Fibroblast of lung (primary cell): ENCODE measurements around the gene CYP4F11. TPM values are rescaled to one million over a fixed set of nuclear protein-coding genes. Genes with fewer than 3 reads are reported as not detected.
"Not testable (repeated sequence)": the region's sequence is repeated elsewhere in the genome, so short reads cannot be mapped to it uniquely, and the experiment has no call there.

ENCODE experiments used
- DNase-seq, 2 donors: peaks; one replicate each; pipeline versions ENCODE4 v3.0.0 to v3.0.0-alpha.2; 2010; ENCODE audit warnings: low read depth in 2 of 2
- H2AFZ ChIP-seq: 2 replicates; pipeline ENCODE4 v1.5.1; 2012; ENCODE audit warnings: low read length, control low read depth, inconsistent platforms
- H3K27ac ChIP-seq: 2 replicates; pipeline ENCODE4 v1.5.1; 2011; ENCODE audit warnings: low read length, control low read depth; ENCODE audit not compliant: insufficient read depth
- H3K27me3 ChIP-seq: 2 replicates; pipeline ENCODE4 v1.5.1; 2011; ENCODE audit warnings: mild to moderate bottlenecking, low read length; ENCODE audit not compliant: control insufficient read depth, insufficient read depth
- H3K36me3 ChIP-seq: 2 replicates; pipeline ENCODE4 v1.5.1; 2011; ENCODE audit warnings: low read length; ENCODE audit not compliant: control insufficient read depth, insufficient read depth
- H3K4me1 ChIP-seq: 2 replicates; pipeline ENCODE4 v1.5.1; 2011; ENCODE audit warnings: low read length; ENCODE audit not compliant: control insufficient read depth, insufficient read depth; ENCODE audit errors: extremely low read depth
- H3K4me2 ChIP-seq: 2 replicates; pipeline ENCODE4 v1.5.1; 2011; ENCODE audit warnings: low read length, control low read depth; ENCODE audit not compliant: insufficient read depth; ENCODE audit errors: extremely low read depth
- H3K4me3 ChIP-seq, 4 experiments: fragments of 200-600 bp in 1 of 4; sonication (generic) in 1 of 4; replicated peaks in 1 of 4; 2 replicates each; pipeline ENCODE4 v1.5.1; 2011 to 2016; ENCODE audit warnings: low read length in 4 of 4, low read depth in 3 of 4, mild to moderate bottlenecking in 3 of 4, control low read depth in 2 of 4, inconsistent platforms in 1 of 4, mixed read lengths in 1 of 4; ENCODE audit not compliant: insufficient read depth in 1 of 4; ENCODE audit errors: control extremely low read depth in 1 of 4
- H3K79me2 ChIP-seq: 2 replicates; pipeline ENCODE4 v1.5.1; 2012; ENCODE audit warnings: mild to moderate bottlenecking, low read length, inconsistent platforms; ENCODE audit not compliant: control insufficient read depth, insufficient read depth
- H3K9ac ChIP-seq: 2 replicates; pipeline ENCODE4 v1.5.1; 2011; ENCODE audit warnings: mild to moderate bottlenecking, low read length, control low read depth; ENCODE audit not compliant: insufficient read depth
- H3K9me3 ChIP-seq: 2 replicates; pipeline ENCODE4 v1.5.1; 2012; ENCODE audit warnings: low read depth, low read length; ENCODE audit not compliant: control insufficient read depth, insufficient read depth
- H4K20me1 ChIP-seq: 2 replicates; pipeline ENCODE4 v1.5.1; 2011; ENCODE audit warnings: low read length; ENCODE audit not compliant: control insufficient read depth, insufficient read depth; ENCODE audit errors: extremely low read depth
- EZH2 ChIP-seq: IDR thresholded peaks from 2 replicates; pipeline ENCODE4 v1.5.1; 2012; ENCODE audit warnings: low read length, control low read depth, mild to moderate bottlenecking; ENCODE audit errors: missing control alignments
- polyA plus RNA-seq, 2 donors: library from polyadenylated mRNA; depleted of rRNA in 1 of 2; stranded (reverse) in 1 of 2; unstranded in 1 of 2; fragments of >200 nt; gene quantifications; 2 replicates each; pipeline ENCODE4 v1.2.1, GENCODE V29; 2011 to 2012; ENCODE audit warnings: missing spikeins in 1 of 2
- total RNA-seq: library from RNA; depleted of rRNA; stranded (reverse); fragments of >200 nt; gene quantifications from 2 replicates; pipeline ENCODE4 v1.2.1, GENCODE V29; 2014
- TF ChIP-seq, protein P1 (sequence below), 2 donors: IDR thresholded peaks in 1 of 2; conservative IDR thresholded peaks in 1 of 2; 1 replicate in 1 of 2; 2 replicates in 1 of 2; pipeline ENCODE4 v1.5.1; 2011 to 2012; ENCODE audit warnings: low read length in 2 of 2, control low read depth in 1 of 2, inconsistent platforms in 1 of 2, low read depth in 1 of 2, mild to moderate bottlenecking in 1 of 2

CYP4F11 gene
- total and polyA plus RNA-seq, 2 donors (not counting 1 experiment from before 2014, with no cell fraction given) = not detected

DNA sequence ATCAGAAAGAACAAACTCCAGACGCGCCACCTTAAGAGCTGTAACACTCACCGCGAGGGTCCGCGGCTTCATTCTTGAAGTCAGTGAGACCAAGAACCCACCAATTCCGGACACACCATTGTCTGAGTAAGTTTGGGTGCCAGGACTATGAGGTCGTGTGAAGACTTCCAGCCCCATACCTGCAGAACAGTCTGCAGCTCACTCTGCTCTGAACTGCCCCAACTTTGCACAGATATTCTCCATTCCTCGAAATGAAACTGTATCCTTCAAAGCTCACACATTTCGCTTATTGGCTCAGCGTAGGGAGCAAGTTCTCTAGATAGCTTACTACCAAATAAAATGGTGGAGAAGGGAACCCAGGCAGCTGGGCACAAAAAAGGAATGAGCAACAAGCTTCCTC lies 33.8 kb downstream of the CYP4F11 start:
- no peak overlapping the region for H2AFZ ChIP-seq
- H4K20me1 ChIP-seq = no peaks in the 10 kb centered on the region
- TF ChIP-seq, protein P1, sequence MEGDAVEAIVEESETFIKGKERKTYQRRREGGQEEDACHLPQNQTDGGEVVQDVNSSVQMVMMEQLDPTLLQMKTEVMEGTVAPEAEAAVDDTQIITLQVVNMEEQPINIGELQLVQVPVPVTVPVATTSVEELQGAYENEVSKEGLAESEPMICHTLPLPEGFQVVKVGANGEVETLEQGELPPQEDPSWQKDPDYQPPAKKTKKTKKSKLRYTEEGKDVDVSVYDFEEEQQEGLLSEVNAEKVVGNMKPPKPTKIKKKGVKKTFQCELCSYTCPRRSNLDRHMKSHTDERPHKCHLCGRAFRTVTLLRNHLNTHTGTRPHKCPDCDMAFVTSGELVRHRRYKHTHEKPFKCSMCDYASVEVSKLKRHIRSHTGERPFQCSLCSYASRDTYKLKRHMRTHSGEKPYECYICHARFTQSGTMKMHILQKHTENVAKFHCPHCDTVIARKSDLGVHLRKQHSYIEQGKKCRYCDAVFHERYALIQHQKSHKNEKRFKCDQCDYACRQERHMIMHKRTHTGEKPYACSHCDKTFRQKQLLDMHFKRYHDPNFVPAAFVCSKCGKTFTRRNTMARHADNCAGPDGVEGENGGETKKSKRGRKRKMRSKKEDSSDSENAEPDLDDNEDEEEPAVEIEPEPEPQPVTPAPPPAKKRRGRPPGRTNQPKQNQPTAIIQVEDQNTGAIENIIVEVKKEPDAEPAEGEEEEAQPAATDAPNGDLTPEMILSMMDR (conservative IDR thresholded peaks at IDR 0.05 in 1 of 2, IDR thresholded peaks at IDR 0.05 in 1 of 2; ENCODE audit: low read depth in 1 of 2, low read length in 2 of 2) = no peak
- no peak for TF ChIP-seq EZH2
- no peak overlapping the region for H3K9ac ChIP-seq
- no peak for DNase-seq
- no peaks in the 10 kb centered on the region for H3K79me2 ChIP-seq
- no peaks in the 10 kb centered on the region for H3K4me1 ChIP-seq
- H3K27me3 ChIP-seq = no peaks in the 10 kb centered on the region
- no peak overlapping the region for H3K4me2 ChIP-seq
- H3K9me3 ChIP-seq = no peaks in the 10 kb centered on the region
- no peak overlapping the region for H3K27ac ChIP-seq
- H3K36me3 ChIP-seq = no peaks in the 10 kb centered on the region
- H3K4me3 ChIP-seq = no peak overlapping the region

DNA sequence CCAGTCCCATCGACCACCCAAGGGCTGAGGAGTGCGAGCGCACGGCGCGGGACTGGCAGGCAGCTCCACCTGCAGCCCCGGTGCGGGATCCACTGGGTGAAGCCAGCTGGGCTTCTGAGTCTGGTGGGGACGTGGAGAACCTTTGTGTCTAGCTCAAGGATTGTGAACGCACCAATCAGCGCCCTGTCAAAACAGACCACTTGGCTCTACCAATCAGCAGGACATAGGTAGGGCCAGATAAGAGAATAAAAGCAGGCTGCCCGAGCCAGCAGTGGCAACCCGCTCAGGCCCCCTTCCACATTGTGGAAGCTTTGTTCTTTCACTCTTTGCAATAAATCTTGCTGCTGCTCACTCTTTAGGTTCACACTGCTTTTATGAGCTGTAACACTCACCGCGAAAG lies 34.3 kb downstream of the CYP4F11 start:
- not testable (repeated sequence) for H3K36me3 ChIP-seq, H3K9me3 ChIP-seq, H2AFZ ChIP-seq, H3K9ac ChIP-seq, H3K4me3 ChIP-seq, H3K27ac ChIP-seq, H4K20me1 ChIP-seq, H3K4me1 ChIP-seq, DNase-seq, H3K4me2 ChIP-seq, H3K79me2 ChIP-seq, H3K27me3 ChIP-seq

DNA sequence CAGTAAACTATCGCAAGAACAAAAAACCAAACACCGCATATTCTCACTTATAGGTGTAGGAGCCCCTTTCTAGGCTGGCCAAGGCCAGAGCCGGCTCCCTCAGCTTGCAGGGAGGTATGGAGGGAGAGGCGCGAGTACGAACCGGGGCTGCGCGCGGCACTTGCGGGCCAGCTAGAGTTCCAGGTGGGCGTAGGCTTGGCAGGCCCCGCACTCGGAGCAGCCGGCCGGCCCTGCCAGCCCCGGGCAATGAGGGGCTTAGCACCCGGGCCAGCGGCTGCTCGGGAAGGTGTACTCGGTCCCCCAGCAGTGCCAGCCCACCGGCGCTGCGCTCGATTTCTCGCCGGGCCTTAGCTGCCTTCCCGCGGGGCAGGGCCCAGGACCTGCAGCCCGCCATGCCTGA lies 34.8 kb downstream of the CYP4F11 start:
- H3K4me2 ChIP-seq, H4K20me1 ChIP-seq, H3K9me3 ChIP-seq, H2AFZ ChIP-seq, H3K27me3 ChIP-seq, H3K36me3 ChIP-seq, H3K4me3 ChIP-seq, H3K79me2 ChIP-seq, DNase-seq, H3K9ac ChIP-seq, H3K27ac ChIP-seq, H3K4me1 ChIP-seq: not testable (repeated sequence)

DNA sequence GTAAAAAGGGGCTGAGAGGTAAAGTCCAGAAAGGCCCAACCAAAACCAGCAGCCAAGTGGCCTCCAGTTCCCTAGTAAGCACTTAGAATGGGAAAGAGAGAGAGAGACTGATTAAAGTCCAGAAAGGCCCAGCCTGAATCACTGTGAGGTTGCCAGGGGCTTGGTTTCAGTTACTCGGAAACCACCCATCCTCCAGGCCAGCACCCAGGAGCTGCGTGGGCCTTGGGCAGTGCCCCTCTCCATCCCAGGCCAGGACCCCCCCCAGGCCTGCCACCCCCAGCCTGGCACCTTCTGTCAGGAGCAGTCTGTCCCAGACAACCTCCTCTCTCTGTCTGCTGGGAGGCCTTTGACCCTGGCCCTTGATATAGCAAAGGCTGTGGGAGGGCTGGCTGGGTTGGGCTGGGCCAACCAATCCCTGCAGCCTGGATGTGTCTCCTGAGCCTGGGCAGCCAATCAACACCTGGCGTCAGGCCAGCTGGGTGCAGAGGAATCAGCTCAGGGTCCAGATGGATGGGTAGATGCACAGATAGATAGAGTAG lies 36.5 kb downstream of the CYP4F11 start, which contains the start of gene CYP4F2:
CYP4F2 (minus strand) TSS at position 337 of the 539 bp plus-strand sequence. CDS start 463 bp downstream, outside the sequence.
- no peaks in the 10 kb centered on the region for H3K4me1 ChIP-seq
- H4K20me1 ChIP-seq = no peaks in the 10 kb centered on the region
- no peak for DNase-seq
- no peak for TF ChIP-seq EZH2
- TF ChIP-seq, protein P1 (conservative IDR thresholded peaks at IDR 0.05 in 1 of 2, IDR thresholded peaks at IDR 0.05 in 1 of 2; ENCODE audit: low read depth in 1 of 2, low read length in 2 of 2) = no peak
- no peak within 1 kb of the TSS for H3K27ac ChIP-seq
- no peaks in the 10 kb centered on the region for H3K79me2 ChIP-seq
- H3K36me3 ChIP-seq = no peaks in the 10 kb centered on the region
- H2AFZ ChIP-seq = no peak within 1 kb of the TSS
- H3K27me3 ChIP-seq = no peaks in the 10 kb centered on the region
- H3K4me3 ChIP-seq = no peak within 1 kb of the TSS
- no peak within 1 kb of the TSS for H3K9ac ChIP-seq
- H3K4me2 ChIP-seq = no peak within 1 kb of the TSS
- H3K9me3 ChIP-seq = no peaks in the 10 kb centered on the region
